Measurements from ENCODE around the gene SMIM35. TPM values are rescaled to one million over a fixed set of nuclear protein-coding genes. Genes with fewer than 3 reads are reported as not detected.

SMIM35 gene
- total RNA-seq, 1 experiment from 2014 or later, result not detected

DNA sequence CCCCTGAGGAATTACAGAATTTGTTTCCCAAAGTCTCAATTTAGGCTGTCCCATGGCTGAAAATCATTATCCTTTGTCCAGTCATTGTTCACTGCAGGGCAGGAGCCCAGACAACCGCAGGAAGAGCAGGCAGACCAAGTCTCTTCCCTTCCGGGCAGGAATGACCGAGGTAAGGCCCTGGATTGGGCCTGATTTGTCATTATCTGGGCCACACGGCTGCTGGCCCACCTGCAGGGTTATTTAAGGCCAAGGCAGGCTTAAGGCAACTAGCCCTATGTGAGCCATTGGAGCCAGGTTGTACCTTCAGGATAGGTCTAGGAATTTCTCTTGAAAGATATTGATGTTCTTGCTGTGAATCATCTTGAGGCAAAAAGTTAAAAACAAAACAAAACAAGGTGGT, 110.3 kb downstream of the SMIM35 start:
- no peak overlapping the region for H3K27ac ChIP-seq (ENCODE audit: insufficient read length, low read depth, low read length)
- no peak overlapping the region for H3K9ac ChIP-seq (ENCODE audit: extremely low read depth, insufficient read length, low read length)
- WGBS (ENCODE audit: extremely low coverage, insufficient read length, low lambda C conversion rate), result no CpG with 5 or more reads among the region's 4 CpGs
- H3K23me2 ChIP-seq (ENCODE audit: insufficient read length, low read depth, low read length, poor library complexity, severe bottlenecking), result no peaks in the 10 kb centered on the region
- H4K5ac ChIP-seq (ENCODE audit: insufficient read length, low read depth, low read length), result no peak overlapping the region
- H2BK12ac ChIP-seq (ENCODE audit: insufficient read length, low read depth, low read length), result no peak overlapping the region
- TF ChIP-seq, protein P1, sequence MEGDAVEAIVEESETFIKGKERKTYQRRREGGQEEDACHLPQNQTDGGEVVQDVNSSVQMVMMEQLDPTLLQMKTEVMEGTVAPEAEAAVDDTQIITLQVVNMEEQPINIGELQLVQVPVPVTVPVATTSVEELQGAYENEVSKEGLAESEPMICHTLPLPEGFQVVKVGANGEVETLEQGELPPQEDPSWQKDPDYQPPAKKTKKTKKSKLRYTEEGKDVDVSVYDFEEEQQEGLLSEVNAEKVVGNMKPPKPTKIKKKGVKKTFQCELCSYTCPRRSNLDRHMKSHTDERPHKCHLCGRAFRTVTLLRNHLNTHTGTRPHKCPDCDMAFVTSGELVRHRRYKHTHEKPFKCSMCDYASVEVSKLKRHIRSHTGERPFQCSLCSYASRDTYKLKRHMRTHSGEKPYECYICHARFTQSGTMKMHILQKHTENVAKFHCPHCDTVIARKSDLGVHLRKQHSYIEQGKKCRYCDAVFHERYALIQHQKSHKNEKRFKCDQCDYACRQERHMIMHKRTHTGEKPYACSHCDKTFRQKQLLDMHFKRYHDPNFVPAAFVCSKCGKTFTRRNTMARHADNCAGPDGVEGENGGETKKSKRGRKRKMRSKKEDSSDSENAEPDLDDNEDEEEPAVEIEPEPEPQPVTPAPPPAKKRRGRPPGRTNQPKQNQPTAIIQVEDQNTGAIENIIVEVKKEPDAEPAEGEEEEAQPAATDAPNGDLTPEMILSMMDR (conservative IDR thresholded peaks at IDR 0.05), result no peak
- H4K91ac ChIP-seq (ENCODE audit: insufficient read length, low read depth, low read length), result no peak overlapping the region
- no peak overlapping the region for H2AFZ ChIP-seq (ENCODE audit: low read length)
- no peaks in the 10 kb centered on the region for H3K79me2 ChIP-seq (ENCODE audit: insufficient read depth, low read length)
- H2BK15ac ChIP-seq (ENCODE audit: low read depth, low read length), result no peak overlapping the region
- no peak overlapping the region for H3K14ac ChIP-seq (ENCODE audit: insufficient read depth, low read length)
- no peak overlapping the region for H2BK5ac ChIP-seq (ENCODE audit: insufficient read length, low read length)
- H3K18ac ChIP-seq (ENCODE audit: insufficient read length, low read depth, low read length), result no peak overlapping the region
- no peak overlapping the region for H2BK20ac ChIP-seq (ENCODE audit: low read depth, low read length, poor library complexity, severe bottlenecking)
- H2AK5ac ChIP-seq (ENCODE audit: insufficient read length, low read length), result no peak overlapping the region
- Mint-ChIP-seq H3K27me3 (ENCODE audit: low read depth) (peaks cover 16% of the 10 kb centered on the region), H3K9me3 (no peaks in the 10 kb centered on the region), H3K36me3 (ENCODE audit: insufficient read depth in 1 of 3, low read depth in 3 of 3) (no peaks in the 10 kb centered on the region), H3K27ac (no peak overlapping the region), H3K4me1 (peaks cover 6 to 11% of the 10 kb centered on the region in 2 experiments), H3K4me3 (no peak overlapping the region)
- no peaks in the 10 kb centered on the region; the same call in 1 of the 2 replicates for H3K27me3 ChIP-seq (ENCODE audit: insufficient read depth, low read length)
- no peaks in the 10 kb centered on the region; the same call in 1 of the 2 replicates for H3K4me1 ChIP-seq (ENCODE audit: insufficient read depth, low read length)
- no peaks in the 10 kb centered on the region for H4K20me1 ChIP-seq (ENCODE audit: control insufficient read depth, insufficient read depth, insufficient read length)
- no peak overlapping the region for H4K8ac ChIP-seq (replicated peaks; ENCODE audit: insufficient read length, low read depth, low read length)
- no peak overlapping the region for H2BK120ac ChIP-seq (ENCODE audit: low read depth, low read length, poor library complexity, severe bottlenecking)
- H3K4ac ChIP-seq (ENCODE audit: low read depth, low read length), result no peak overlapping the region
- H3K23ac ChIP-seq (ENCODE audit: insufficient read length, low read depth, low read length), result no peak overlapping the region
- H3K9me3 ChIP-seq (ENCODE audit: control insufficient read depth, low read depth, low read length), result no peaks in the 10 kb centered on the region
- no peaks in the 10 kb centered on the region for H3K79me1 ChIP-seq (ENCODE audit: insufficient read depth, low read depth, low read length, poor library complexity, severe bottlenecking)
- H3K56ac ChIP-seq (ENCODE audit: insufficient read length, low read depth, low read length), result no peak overlapping the region
- no peak overlapping the region for H3K4me2 ChIP-seq (ENCODE audit: insufficient read depth, insufficient read length, low read length)
- DNase-seq, result no peak
- no peak overlapping the region for H3T11ph ChIP-seq (ENCODE audit: low read length)

Data from H9 (cell line).